ENCODE data around the gene MVB12B. TPM values are rescaled to one million over a fixed set of nuclear protein-coding genes. Genes with fewer than 3 reads are reported as not detected.

Gene MVB12B
- total RNA-seq, 1 donor from 2014 or later, result 12.8 TPM

DNA sequence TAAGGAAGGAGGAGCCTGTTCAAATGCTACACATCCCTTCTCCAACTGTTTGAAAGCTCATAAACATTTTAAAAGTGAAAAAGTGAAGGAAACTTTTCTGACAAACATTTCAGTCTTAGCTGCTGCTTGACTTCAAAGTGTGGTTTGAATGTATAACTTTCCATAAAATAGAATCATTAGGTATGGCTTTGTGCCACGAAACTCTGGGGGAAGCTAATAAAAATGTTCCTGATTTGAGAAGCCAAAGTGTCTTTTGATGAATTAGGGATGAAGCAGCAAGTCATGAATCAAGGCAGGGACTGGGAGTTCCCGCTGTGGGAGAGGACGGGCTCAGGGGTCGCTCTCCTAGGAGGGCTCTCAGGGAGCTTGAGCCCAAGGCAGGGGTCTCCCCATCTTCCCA, 15.3 kb downstream of the MVB12B start:
- Mint-ChIP-seq H3K4me3 (ENCODE audit: unreplicated experiment) (no peak overlapping the region), H3K9me3 (ENCODE audit: unreplicated experiment) (peaks cover 2% of the 10 kb centered on the region), H3K36me3 (ENCODE audit: low read depth, unreplicated experiment) (peaks cover 14% of the 10 kb centered on the region), H3K4me1 (ENCODE audit: low read depth, unreplicated experiment) (peaks cover 14% of the 10 kb centered on the region), H3K27me3 (ENCODE audit: low read depth, unreplicated experiment) (no peaks in the 10 kb centered on the region), H3K27ac (ENCODE audit: unreplicated experiment) (no peak overlapping the region)
- Histone ChIP-seq H2AFZ (ENCODE audit: low read depth, low read length) (no peak overlapping the region), H3K79me2 (ENCODE audit: insufficient read depth, low read length) (peaks cover 26% of the 10 kb centered on the region), H4K20me1 (ENCODE audit: insufficient read depth, low read length) (peaks cover 22% of the 10 kb centered on the region), H3K4me2 (ENCODE audit: low read length) (no peak overlapping the region), H3K9ac (ENCODE audit: low read length) (no peak overlapping the region), H3K9me3 (ENCODE audit: insufficient read depth, low read depth, low read length) (no peaks in the 10 kb centered on the region), H3K27me3 (ENCODE audit: insufficient read depth, low read length) (no peaks in the 10 kb centered on the region), H3K36me3 (ENCODE audit: insufficient read depth, low read length) (peaks cover 5% of the 10 kb centered on the region), H3K27ac (ENCODE audit: low read depth, low read length) (no peak overlapping the region), H3K4me3 (ENCODE audit: insufficient read depth, low read depth, low read length) (no peak overlapping the region), H3K4me1 (ENCODE audit: insufficient read depth, low read length) (no peaks in the 10 kb centered on the region)
- DNase-seq (ENCODE audit: low read depth) (no peak), FAIRE-seq (no peak)
- TF ChIP-seq EZH2 (IDR thresholded peaks at IDR 0.05; ENCODE audit: insufficient read depth, low read length), result no peak

DNA sequence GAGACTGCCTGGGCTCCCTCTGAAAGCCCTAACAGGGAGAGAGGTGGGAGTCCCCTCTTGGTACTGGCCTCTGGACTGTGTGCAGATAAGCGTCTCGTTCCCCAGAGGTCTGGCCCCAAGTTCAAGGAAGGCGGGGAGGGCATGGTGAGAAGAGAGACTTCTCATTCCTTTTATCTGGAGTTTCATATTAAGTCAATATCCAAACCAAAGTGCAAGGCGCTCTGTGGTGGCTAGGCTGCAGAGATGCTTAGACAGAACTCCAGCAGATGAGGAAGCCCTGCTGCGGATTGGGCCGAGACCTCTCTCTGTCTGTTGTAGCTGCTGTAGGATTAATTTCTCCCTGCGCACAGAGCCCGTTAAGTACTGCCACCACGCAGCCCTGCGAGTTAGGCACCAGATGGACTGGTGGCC, 16.0 kb downstream of the MVB12B start:
- no peaks in the 10 kb centered on the region for H3K4me1 ChIP-seq (ENCODE audit: insufficient read depth, low read length)
- peaks cover 14% of the 10 kb centered on the region for H3K36me3 Mint-ChIP-seq (ENCODE audit: low read depth, unreplicated experiment)
- H3K27me3 Mint-ChIP-seq (ENCODE audit: low read depth, unreplicated experiment), result no peaks in the 10 kb centered on the region
- no peak overlapping the region for H2AFZ ChIP-seq (ENCODE audit: low read depth, low read length)
- FAIRE-seq (no peak), DNase-seq (ENCODE audit: low read depth) (no peak)
- no peak overlapping the region for H3K27ac ChIP-seq (ENCODE audit: low read depth, low read length)
- peaks cover 23% of the 10 kb centered on the region for H3K79me2 ChIP-seq (ENCODE audit: insufficient read depth, low read length)
- no peak overlapping the region for H3K9ac ChIP-seq (ENCODE audit: low read length)
- H3K4me3 Mint-ChIP-seq (ENCODE audit: unreplicated experiment), result no peak overlapping the region
- H4K20me1 ChIP-seq (ENCODE audit: insufficient read depth, low read length), result peaks cover 20% of the 10 kb centered on the region
- peaks cover 14% of the 10 kb centered on the region for H3K4me1 Mint-ChIP-seq (ENCODE audit: low read depth, unreplicated experiment)
- H3K9me3 ChIP-seq (ENCODE audit: insufficient read depth, low read depth, low read length), result no peaks in the 10 kb centered on the region
- H3K4me2 ChIP-seq (ENCODE audit: low read length), result no peak overlapping the region
- no peak overlapping the region for H3K4me3 ChIP-seq (ENCODE audit: insufficient read depth, low read depth, low read length)
- no peak for TF ChIP-seq EZH2 (IDR thresholded peaks at IDR 0.05; ENCODE audit: insufficient read depth, low read length)
- TF ChIP-seq, protein P1, sequence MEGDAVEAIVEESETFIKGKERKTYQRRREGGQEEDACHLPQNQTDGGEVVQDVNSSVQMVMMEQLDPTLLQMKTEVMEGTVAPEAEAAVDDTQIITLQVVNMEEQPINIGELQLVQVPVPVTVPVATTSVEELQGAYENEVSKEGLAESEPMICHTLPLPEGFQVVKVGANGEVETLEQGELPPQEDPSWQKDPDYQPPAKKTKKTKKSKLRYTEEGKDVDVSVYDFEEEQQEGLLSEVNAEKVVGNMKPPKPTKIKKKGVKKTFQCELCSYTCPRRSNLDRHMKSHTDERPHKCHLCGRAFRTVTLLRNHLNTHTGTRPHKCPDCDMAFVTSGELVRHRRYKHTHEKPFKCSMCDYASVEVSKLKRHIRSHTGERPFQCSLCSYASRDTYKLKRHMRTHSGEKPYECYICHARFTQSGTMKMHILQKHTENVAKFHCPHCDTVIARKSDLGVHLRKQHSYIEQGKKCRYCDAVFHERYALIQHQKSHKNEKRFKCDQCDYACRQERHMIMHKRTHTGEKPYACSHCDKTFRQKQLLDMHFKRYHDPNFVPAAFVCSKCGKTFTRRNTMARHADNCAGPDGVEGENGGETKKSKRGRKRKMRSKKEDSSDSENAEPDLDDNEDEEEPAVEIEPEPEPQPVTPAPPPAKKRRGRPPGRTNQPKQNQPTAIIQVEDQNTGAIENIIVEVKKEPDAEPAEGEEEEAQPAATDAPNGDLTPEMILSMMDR (IDR thresholded peaks at IDR 0.05; ENCODE audit: insufficient read depth, low read depth, low read length), result no peak
- H3K27ac Mint-ChIP-seq (ENCODE audit: unreplicated experiment), result no peak overlapping the region
- peaks cover 2% of the 10 kb centered on the region for H3K9me3 Mint-ChIP-seq (ENCODE audit: unreplicated experiment)
- peaks cover 5% of the 10 kb centered on the region for H3K36me3 ChIP-seq (ENCODE audit: insufficient read depth, low read length)
- H3K27me3 ChIP-seq (ENCODE audit: insufficient read depth, low read length), result no peaks in the 10 kb centered on the region

DNA sequence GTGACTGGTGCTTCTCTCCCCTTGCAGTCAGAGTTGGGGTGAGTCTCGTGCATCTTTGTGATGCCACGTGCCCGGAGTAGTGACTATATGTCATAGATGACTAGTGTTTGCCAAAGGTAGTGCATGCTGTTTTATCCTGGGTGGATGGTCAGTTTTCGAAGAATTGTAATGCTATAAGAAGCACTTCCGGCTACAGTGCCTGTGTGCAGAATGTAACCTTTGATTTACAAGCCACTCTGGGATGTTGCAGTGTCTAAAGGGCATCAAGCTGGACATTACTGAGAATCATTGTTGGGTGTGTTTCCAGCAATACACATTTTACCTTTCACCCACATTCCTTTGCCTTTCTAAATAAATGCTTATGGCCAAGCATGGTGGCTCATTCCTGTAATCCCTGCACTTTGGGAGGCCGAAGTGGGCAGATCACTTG, 16.7 kb downstream of the MVB12B start:
- no peak overlapping the region for H3K4me3 ChIP-seq (ENCODE audit: insufficient read depth, low read depth, low read length)
- no peak overlapping the region for H2AFZ ChIP-seq (ENCODE audit: low read depth, low read length)
- Mint-ChIP-seq H3K36me3 (ENCODE audit: low read depth, unreplicated experiment) (peaks cover 14% of the 10 kb centered on the region), H3K9me3 (ENCODE audit: unreplicated experiment) (peaks cover 2% of the 10 kb centered on the region), H3K4me3 (ENCODE audit: unreplicated experiment) (no peak overlapping the region), H3K27me3 (ENCODE audit: low read depth, unreplicated experiment) (no peaks in the 10 kb centered on the region), H3K27ac (ENCODE audit: unreplicated experiment) (no peak overlapping the region), H3K4me1 (ENCODE audit: low read depth, unreplicated experiment) (peaks cover 18% of the 10 kb centered on the region)
- FAIRE-seq, result no peak
- TF ChIP-seq, protein P1 (IDR thresholded peaks at IDR 0.05; ENCODE audit: insufficient read depth, low read depth, low read length), result no peak
- TF ChIP-seq EZH2 (IDR thresholded peaks at IDR 0.05; ENCODE audit: insufficient read depth, low read length), result no peak
- H3K36me3 ChIP-seq (ENCODE audit: insufficient read depth, low read length), result peaks cover 5% of the 10 kb centered on the region
- peaks cover 19% of the 10 kb centered on the region for H3K79me2 ChIP-seq (ENCODE audit: insufficient read depth, low read length)
- H3K9ac ChIP-seq (ENCODE audit: low read length), result no peak overlapping the region
- DNase-seq (ENCODE audit: low read depth), result no peak
- H3K27ac ChIP-seq (ENCODE audit: low read depth, low read length), result no peak overlapping the region
- H3K4me2 ChIP-seq (ENCODE audit: low read length), result no peak overlapping the region
- H3K27me3 ChIP-seq (ENCODE audit: insufficient read depth, low read length), result no peaks in the 10 kb centered on the region
- H3K4me1 ChIP-seq (ENCODE audit: insufficient read depth, low read length), result no peaks in the 10 kb centered on the region
- peaks cover 23% of the 10 kb centered on the region for H4K20me1 ChIP-seq (ENCODE audit: insufficient read depth, low read length)
- no peaks in the 10 kb centered on the region for H3K9me3 ChIP-seq (ENCODE audit: insufficient read depth, low read depth, low read length)

Measured in astrocyte (in vitro differentiated cells and primary cell).